ENCODE measurements around the gene PLD4. TPM values are rescaled to one million over a fixed set of nuclear protein-coding genes. Genes with fewer than 3 reads are reported as not detected.
A peak's percentile ranks its signal among the peaks of the same experiment; 100 is the strongest.

The PLD4 gene
- total and polyA plus RNA-seq, 2 of the 8 experiments (the other 6 are each of a cell fraction or from before 2014, with no cell fraction given), result 0.05 TPM; not detected in 1

- no peaks in the 10 kb centered on the region for H3K79me2 ChIP-seq (ENCODE audit: control insufficient read depth in 1 of 2, insufficient read depth in 2 of 2, low read length in 2 of 2)
- CTCF ChIA-PET (ENCODE audit: partially characterized antibody), result interaction anchor here (0.5 to 4.1 kb wide), 9 partner anchors 11 to 450 kb away, joined by 3 to 26 read pairs (median 4); no protein-coding TSS in a partner anchor
- POLR2A ChIA-PET (ENCODE audit: partially characterized antibody), result interaction anchor here (0.7 to 1.6 kb wide), 4 partner anchors 11 to 108 kb away, joined by 3 to 7 read pairs (median 4); no protein-coding TSS in a partner anchor
- no peak overlapping the region for H4K8ac ChIP-seq (ENCODE audit: extremely low read depth, insufficient read depth, low read length)
- H2AFZ ChIP-seq (ENCODE audit: low read length), result no peak overlapping the region
- peaks cover 0 to 3% (median 1%) of the 10 kb centered on the region in 4 experiments; a peak in 3 of 7 replicates for H3K4me1 ChIP-seq (replicated peaks in 1 of 4; ENCODE audit: control insufficient read depth in 3 of 4, insufficient read depth in 4 of 4, low read length in 3 of 4)
- H4K5ac ChIP-seq (ENCODE audit: insufficient read length, low read depth, low read length), result no peak overlapping the region
- H4K20me1 ChIP-seq (replicated peaks in 1 of 2; ENCODE audit: control insufficient read depth in 1 of 2, insufficient read depth in 2 of 2, low read length in 2 of 2), result peaks cover 1 to 3% of the 10 kb centered on the region in 2 experiments
- H3K9me3 ChIP-seq (ENCODE audit: insufficient read depth in 2 of 2, low read depth in 1 of 2, low read length in 1 of 2), result no peaks in the 10 kb centered on the region
- H3K79me1 ChIP-seq (ENCODE audit: low read depth, low read length), result no peaks in the 10 kb centered on the region
- peaks cover 12% of the 10 kb centered on the region; the same call in 1 of the 2 replicates for H3K23me2 ChIP-seq (ENCODE audit: low read depth, low read length)
- DNase-seq (ENCODE audit: low read depth in 1 of 2, low spot score in 2 of 2) (peak in 1 of 2 experiments; percentile 46), FAIRE-seq (no peak)
- H3K23ac ChIP-seq (ENCODE audit: insufficient read length), result no peak overlapping the region
- no peak overlapping the region for H3K9ac ChIP-seq (replicated peaks in 1 of 4; ENCODE audit: extremely low read depth in 1 of 4, low read depth in 3 of 4, low read length in 3 of 4)
- H3K18ac ChIP-seq (ENCODE audit: extremely low read depth, low read length), result no peak overlapping the region
- no peak overlapping the region for H2BK12ac ChIP-seq (ENCODE audit: low read depth, low read length)
- no peaks in the 10 kb centered on the region; a peak in 1 of 8 replicates for H3K36me3 ChIP-seq (ENCODE audit: control insufficient read depth in 2 of 4, insufficient read depth in 4 of 4, low read length in 3 of 4)
- no peak overlapping the region for H3K56ac ChIP-seq (replicated peaks; ENCODE audit: insufficient read length, low read depth, low read length)
- no peak overlapping the region for H4K91ac ChIP-seq (replicated peaks; ENCODE audit: insufficient read length, low read length)
- no peaks in the 10 kb centered on the region for H3K27me3 ChIP-seq (replicated peaks in 1 of 4; ENCODE audit: control insufficient read depth in 3 of 4, extremely low read depth in 1 of 4, insufficient read depth in 3 of 4, low read length in 3 of 4)
- no peak overlapping the region; the same call in 1 of the 2 replicates for H3K27ac ChIP-seq (ENCODE audit: low read depth, low read length)
- H2BK120ac ChIP-seq (replicated peaks; ENCODE audit: low read depth, low read length), result no peak overlapping the region
- H2BK15ac ChIP-seq (ENCODE audit: low read length), result no peak overlapping the region
- no peak overlapping the region for H2AK5ac ChIP-seq (ENCODE audit: low read depth, low read length)
- 91% methylated on average over 30 of the region's 39 CpGs; no CpG with 5 or more reads in 1 of the 2 experiments for WGBS, 2 experiments (ENCODE audit: extremely low coverage in 1 of 2, insufficient coverage in 1 of 2, insufficient read length in 1 of 2, insufficient replicate concordance in 2 of 2, low coverage in 1 of 2, low lambda C conversion rate in 2 of 2, missing lambda C conversion rate in 1 of 2)
- no peak overlapping the region for H3K4me3 ChIP-seq (ENCODE audit: extremely low read depth in 1 of 4, insufficient read depth in 2 of 4, low read depth in 3 of 4, low read length in 4 of 4)
- H2BK5ac ChIP-seq (ENCODE audit: low read depth, low read length), result no peak overlapping the region; the same call in 1 of the 2 replicates
- no peak overlapping the region for H2BK20ac ChIP-seq (ENCODE audit: low read length)
- no peak overlapping the region for H3K4ac ChIP-seq (replicated peaks; ENCODE audit: insufficient read length, low read depth, low read length)
- H3K14ac ChIP-seq (ENCODE audit: insufficient read length), result no peak overlapping the region
- no peak overlapping the region for H3K4me2 ChIP-seq (ENCODE audit: insufficient read depth in 1 of 2, low read depth in 2 of 2, low read length in 2 of 2)
- no peak for TF ChIP-seq POLR2A (IDR thresholded peaks at IDR 0.05; ENCODE audit: control extremely low read depth in 1 of 2, low read depth in 2 of 2, low read length in 2 of 2)
- TF ChIP-seq SIRT6 (IDR thresholded peaks at IDR 0.05; ENCODE audit: low read length), result no peak
- TF ChIP-seq TEAD4 (IDR thresholded peaks at IDR 0.05; ENCODE audit: low read depth, low read length), result no peak
- TF ChIP-seq EP300 (IDR thresholded peaks at IDR 0.05; ENCODE audit: borderline replicate concordance in 1 of 2, low read depth in 2 of 2, low read length in 2 of 2), result no peak
- TF ChIP-seq CREB1 (IDR thresholded peaks at IDR 0.05), result no peak
- TF ChIP-seq NRF1 (IDR thresholded peaks at IDR 0.05; ENCODE audit: low read depth, low read length), result no peak
- no peak for TF ChIP-seq TBP (IDR thresholded peaks at IDR 0.05; ENCODE audit: low read depth, low read length)
- no peak for TF ChIP-seq RFX5 (IDR thresholded peaks at IDR 0.05; ENCODE audit: borderline replicate concordance, low read depth, low read length)
- no peak for TF ChIP-seq CTCF (IDR thresholded peaks at IDR 0.05; ENCODE audit: control extremely low read depth in 1 of 3, insufficient read depth in 1 of 3, low read depth in 1 of 3, low read length in 3 of 3)
- TF ChIP-seq SIN3A (conservative IDR thresholded peaks at IDR 0.05 in 1 of 2, IDR thresholded peaks at IDR 0.05 in 1 of 2; ENCODE audit: low read depth in 1 of 2, low read length in 2 of 2), result no peak
These were observed 31.1 kb upstream of the PLD4 start for GRCh38 chr14:104893435-104894207.

Data from H1 (cell line).